ENCODE data around the gene RAI14.

RAI14 gene

GRCh38 chr5:34866989-34867471, 210.9 kb downstream of the RAI14 start:
- DNase-seq: no peak

GRCh38 chr5:34867660-34868059, 211.5 kb downstream of the RAI14 start:
- no peak for DNase-seq

- DNase-seq: no peak
Measured at GRCh38 chr5:34868791-34869190, 212.7 kb downstream of the RAI14 start.

- DNase-seq: no peak
Measured at GRCh38 chr5:34869256-34869655, 213.1 kb downstream of the RAI14 start.

GRCh38 chr5:34870382-34870781, 214.3 kb downstream of the RAI14 start:
- DNase-seq: no peak

DNA sequence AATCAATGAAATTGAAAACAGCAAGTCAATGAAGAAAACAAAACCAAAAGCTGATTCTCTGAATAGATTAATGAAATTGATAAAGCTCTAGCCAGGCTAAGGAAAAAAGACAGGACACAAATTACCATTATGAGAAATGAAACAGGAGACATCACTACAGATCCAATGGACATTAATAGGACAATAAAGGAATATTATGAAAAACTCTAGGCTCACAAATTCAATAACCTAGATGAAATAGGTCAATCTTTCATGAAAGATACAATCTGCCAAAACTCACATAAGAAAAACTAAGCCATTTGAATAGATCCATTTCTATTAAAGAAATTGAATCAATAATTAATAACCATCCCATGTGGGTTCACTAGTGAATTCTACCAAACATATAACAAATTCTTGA, 220.1 kb downstream of the RAI14 start:
- DNase-seq: no peak

- DNase-seq: no peak
Measured at GRCh38 chr5:34881246-34881645, 225.1 kb downstream of the RAI14 start.
